IPS DF 6.9 (cell line): ENCODE data around the gene SEL1L2.

Experiments used
- DNase-seq: peaks from one replicate; pipeline ENCODE4 v3.0.0-alpha.2; 2013; ENCODE audit warnings: low read depth, low spot score
- H3K27ac ChIP-seq: one replicate; pipeline ENCODE4 v1.5.1; 2013; ENCODE audit warnings: low read length, control low read depth
- H3K27me3 ChIP-seq: 2 replicates; pipeline ENCODE4 v1.6.1; 2013; ENCODE audit warnings: mild to moderate bottlenecking, low read length; ENCODE audit not compliant: control insufficient read depth, insufficient read depth
- H3K36me3 ChIP-seq: 2 replicates; pipeline ENCODE4 v1.6.1; 2013; ENCODE audit warnings: low read length; ENCODE audit not compliant: control insufficient read depth, insufficient read depth
- H3K4me1 ChIP-seq: 2 replicates; pipeline ENCODE4 v1.6.1; 2013; ENCODE audit warnings: low read length; ENCODE audit not compliant: control insufficient read depth, insufficient read depth
- H3K4me3 ChIP-seq: 2 replicates; pipeline ENCODE4 v1.5.1; 2013; ENCODE audit warnings: mild to moderate bottlenecking, low read length
- H3K9me3 ChIP-seq: 2 replicates; pipeline ENCODE4 v1.6.1; 2013; ENCODE audit warnings: low read length, inconsistent platforms; ENCODE audit not compliant: control insufficient read depth, insufficient read depth
- WGBS: extraction: QIAGEN DNeasy Blood & Tissue Kit; methylation state at CpG from one replicate; pipeline ENCODE4 v1.1.7; 2013; ENCODE audit warnings: mixed read lengths, missing lambda C conversion rate; ENCODE audit not compliant: insufficient read length, insufficient coverage; 5-methylcytosine and 5-hydroxymethylcytosine counted together

The SEL1L2 gene

DNA sequence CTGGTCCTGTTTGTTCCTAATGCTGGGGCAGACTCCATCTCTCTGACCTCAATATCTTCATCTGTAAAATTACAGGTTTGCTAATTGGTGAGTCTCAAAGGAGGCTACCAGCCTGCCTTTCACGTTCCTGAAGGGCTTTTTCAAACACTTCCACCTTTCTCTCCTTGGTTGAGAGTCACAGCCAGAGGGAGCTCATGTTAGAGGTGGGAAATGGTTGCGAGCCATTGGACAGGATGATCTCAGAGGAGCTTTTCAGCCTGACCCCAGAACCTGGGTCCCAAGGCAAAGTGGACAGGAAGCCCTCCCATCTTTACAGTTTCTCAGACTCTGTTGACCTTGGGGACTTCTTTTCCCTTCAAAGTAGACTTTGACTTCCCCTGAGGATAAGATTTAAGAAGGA lies 168.0 kb downstream of the SEL1L2 start:
- H3K4me3 ChIP-seq: no peak overlapping the region

DNA sequence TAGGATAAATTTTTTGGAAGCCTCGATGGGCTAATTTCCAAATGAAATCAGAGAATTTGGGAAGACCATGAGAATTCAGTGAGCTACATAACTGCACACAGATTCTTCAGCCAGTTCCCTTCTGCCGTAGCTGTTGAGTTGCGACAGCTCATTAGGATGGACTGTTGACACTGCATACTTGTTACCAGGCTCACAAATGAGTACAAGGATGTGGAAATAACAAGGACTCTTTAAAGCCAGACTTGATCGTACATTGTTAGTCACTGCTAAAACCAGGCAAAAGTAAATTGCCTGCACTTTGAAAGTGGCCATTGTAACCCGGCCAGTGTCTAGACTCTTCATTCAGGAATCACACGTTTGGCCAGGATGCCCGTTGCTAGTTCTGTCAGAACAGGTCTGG lies 168.5 kb downstream of the SEL1L2 start:
- no peaks in the 10 kb centered on the region for H3K36me3 ChIP-seq
- no peaks in the 10 kb centered on the region for H3K4me1 ChIP-seq
- no peaks in the 10 kb centered on the region for H3K9me3 ChIP-seq
- no peaks in the 10 kb centered on the region for H3K27me3 ChIP-seq
- H3K4me3 ChIP-seq: no peak overlapping the region
- no peak overlapping the region for H3K27ac ChIP-seq
- no CpG with 5 or more reads among the region's 7 CpGs for WGBS
- DNase-seq: no peak

More for the DNA sequence above, 168.0 kb downstream of the SEL1L2 start:
- Histone ChIP-seq H3K27ac (no peak overlapping the region), H3K27me3 (no peaks in the 10 kb centered on the region), H3K4me1 (no peaks in the 10 kb centered on the region), H3K9me3 (no peaks in the 10 kb centered on the region), H3K36me3 (no peaks in the 10 kb centered on the region)
- no CpG with 5 or more reads among the region's 2 CpGs for WGBS
- no peak for DNase-seq

DNA sequence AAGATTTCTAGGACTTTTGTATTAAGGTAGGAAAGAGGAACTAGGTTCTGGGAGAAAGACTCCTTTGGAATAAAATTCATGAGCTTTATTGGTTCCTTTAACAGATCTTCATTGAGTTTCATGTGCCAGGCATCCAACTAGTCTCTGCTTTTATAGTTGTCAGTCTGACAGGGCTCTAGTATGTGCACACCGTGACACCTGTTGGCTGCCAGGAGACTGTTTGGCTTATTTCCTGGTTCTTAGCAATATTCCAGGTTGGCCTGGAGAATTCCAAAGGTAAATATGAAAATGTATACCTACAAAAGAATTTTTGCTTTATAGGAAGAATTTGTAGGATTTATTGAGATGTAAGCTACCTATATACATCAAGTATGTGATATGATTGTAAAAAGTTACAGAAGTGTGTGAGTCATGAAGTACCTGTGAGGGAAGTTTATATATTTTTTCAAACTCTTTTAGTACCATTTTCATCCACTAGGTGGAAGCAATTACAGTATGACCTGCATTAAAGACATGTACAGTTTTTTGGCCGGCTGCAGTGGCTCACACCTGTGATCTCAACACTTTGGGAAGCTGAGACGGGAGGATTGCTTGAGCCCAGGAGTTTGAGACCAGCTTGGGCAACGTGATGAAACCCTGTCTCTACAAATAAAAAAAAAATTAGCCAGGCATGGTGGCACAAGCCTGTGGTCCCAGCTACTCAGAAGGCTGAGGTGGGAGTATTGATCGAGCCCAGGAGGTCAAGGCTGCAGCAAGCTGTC lies 170.3 kb downstream of the SEL1L2 start:
- peaks cover 3% of the 10 kb centered on the region; the same call in 1 of the 2 replicates for H3K36me3 ChIP-seq
- no CpG with 5 or more reads among the region's 5 CpGs for WGBS

DNA sequence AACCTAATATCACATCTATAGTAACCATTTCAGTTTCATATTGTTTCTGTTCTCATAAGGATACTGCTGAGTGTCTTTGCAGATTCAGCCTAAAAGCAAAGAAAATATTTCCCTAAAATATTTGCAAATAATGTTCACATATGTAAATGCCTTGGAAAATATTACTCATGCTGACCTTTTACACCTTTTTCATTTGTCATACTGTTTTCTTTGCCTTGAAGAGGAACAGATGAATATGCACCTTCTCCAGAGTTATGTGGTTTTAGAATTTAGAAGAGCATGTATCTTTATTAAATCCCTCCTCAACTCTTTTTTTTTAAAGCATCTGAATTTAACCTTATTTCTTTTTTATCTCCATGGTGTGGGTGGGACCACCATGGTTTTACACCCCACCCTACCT lies 173.1 kb downstream of the SEL1L2 start:
- Histone ChIP-seq H3K27ac (no peak overlapping the region), H3K36me3 (peaks cover 3% of the 10 kb centered on the region; the same call in 1 of the 2 replicates), H3K4me1 (no peaks in the 10 kb centered on the region), H3K4me3 (no peak overlapping the region), H3K9me3 (no peaks in the 10 kb centered on the region), H3K27me3 (no peaks in the 10 kb centered on the region)
- DNase-seq: no peak

More for the DNA sequence above, 170.3 kb downstream of the SEL1L2 start:
- H3K4me1 ChIP-seq: no peaks in the 10 kb centered on the region
- no peak overlapping the region for H3K4me3 ChIP-seq
- DNase-seq: no peak
- no peak overlapping the region for H3K27ac ChIP-seq
- no peaks in the 10 kb centered on the region for H3K9me3 ChIP-seq
- H3K27me3 ChIP-seq: no peaks in the 10 kb centered on the region

DNA sequence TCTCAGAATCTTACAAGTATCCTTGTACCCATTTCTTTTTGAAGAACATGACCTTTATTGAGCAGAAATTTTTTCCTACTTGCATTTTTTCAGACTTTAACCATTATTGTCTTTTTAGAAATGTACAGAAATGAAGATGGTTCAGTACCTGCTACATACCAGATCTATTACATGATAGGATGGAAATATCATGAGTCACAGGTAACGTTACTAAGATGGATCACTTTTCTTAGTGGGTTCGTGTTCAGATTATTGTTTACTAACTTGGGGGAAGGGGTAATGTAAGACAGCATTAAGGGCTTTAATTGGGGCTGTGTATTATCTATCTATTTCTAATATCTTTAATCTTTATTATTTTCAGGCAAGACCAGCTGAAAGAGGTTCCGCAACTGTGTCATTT lies 173.7 kb downstream of the SEL1L2 start:
- no peaks in the 10 kb centered on the region for H3K9me3 ChIP-seq
- H3K27me3 ChIP-seq: no peaks in the 10 kb centered on the region
- H3K4me1 ChIP-seq: no peaks in the 10 kb centered on the region
- H3K36me3 ChIP-seq: peaks cover 6% of the 10 kb centered on the region; the same call in 1 of the 2 replicates
- DNase-seq: no peak
- no CpG with 5 or more reads among the region's 3 CpGs for WGBS
- no peak overlapping the region for H3K27ac ChIP-seq
- no peak overlapping the region for H3K4me3 ChIP-seq

- Histone ChIP-seq H3K27ac (no peak overlapping the region), H3K4me1 (no peaks in the 10 kb centered on the region), H3K27me3 (no peaks in the 10 kb centered on the region), H3K4me3 (no peak overlapping the region), H3K36me3 (peaks cover 15% of the 10 kb centered on the region; the same call in 1 of the 2 replicates), H3K9me3 (no peaks in the 10 kb centered on the region)
- WGBS: no CpG with 5 or more reads among the region's 4 CpGs
- DNase-seq: no peak
These were observed 175.7 kb downstream of the SEL1L2 start for GRCh38 chr20:13814672-13815071.

GRCh38 chr20:13813910-13814309 lies 176.5 kb downstream of the SEL1L2 start:
- no peaks in the 10 kb centered on the region for H3K4me1 ChIP-seq
- no peaks in the 10 kb centered on the region for H3K9me3 ChIP-seq
- peaks cover 22% of the 10 kb centered on the region; the same call in 1 of the 2 replicates for H3K36me3 ChIP-seq
- no peaks in the 10 kb centered on the region for H3K27me3 ChIP-seq
- no CpG with 5 or more reads among the region's 3 CpGs for WGBS
- no peak overlapping the region for H3K4me3 ChIP-seq
- no peak for DNase-seq
- no peak overlapping the region for H3K27ac ChIP-seq

GRCh38 chr20:13810446-13810845 lies 180.0 kb downstream of the SEL1L2 start:
- Histone ChIP-seq H3K27me3 (no peaks in the 10 kb centered on the region), H3K36me3 (peaks cover 21% of the 10 kb centered on the region; the same call in 1 of the 2 replicates), H3K27ac (no peak overlapping the region), H3K9me3 (no peaks in the 10 kb centered on the region), H3K4me1 (no peaks in the 10 kb centered on the region), H3K4me3 (no peak overlapping the region)
- DNase-seq: no peak

- H3K27ac ChIP-seq: no peak overlapping the region
- WGBS: no CpG with 5 or more reads among the region's 3 CpGs
- H3K36me3 ChIP-seq: peaks cover 21% of the 10 kb centered on the region; the same call in 1 of the 2 replicates
- no peaks in the 10 kb centered on the region for H3K4me1 ChIP-seq
- DNase-seq: no peak
- no peaks in the 10 kb centered on the region for H3K9me3 ChIP-seq
- H3K4me3 ChIP-seq: no peak overlapping the region
- no peaks in the 10 kb centered on the region for H3K27me3 ChIP-seq
These were observed 180.6 kb downstream of the SEL1L2 start for GRCh38 chr20:13809855-13810254.

- no peaks in the 10 kb centered on the region for H3K4me1 ChIP-seq
- no peak overlapping the region for H3K27ac ChIP-seq
- DNase-seq: no peak
- no peaks in the 10 kb centered on the region for H3K9me3 ChIP-seq
- H3K27me3 ChIP-seq: no peaks in the 10 kb centered on the region
- H3K4me3 ChIP-seq: no peak overlapping the region
- peaks cover 21% of the 10 kb centered on the region; the same call in 1 of the 2 replicates for H3K36me3 ChIP-seq
- WGBS: no CpG with 5 or more reads among the region's 2 CpGs
These were observed 181.0 kb downstream of the SEL1L2 start for GRCh38 chr20:13809373-13809772.

DNA sequence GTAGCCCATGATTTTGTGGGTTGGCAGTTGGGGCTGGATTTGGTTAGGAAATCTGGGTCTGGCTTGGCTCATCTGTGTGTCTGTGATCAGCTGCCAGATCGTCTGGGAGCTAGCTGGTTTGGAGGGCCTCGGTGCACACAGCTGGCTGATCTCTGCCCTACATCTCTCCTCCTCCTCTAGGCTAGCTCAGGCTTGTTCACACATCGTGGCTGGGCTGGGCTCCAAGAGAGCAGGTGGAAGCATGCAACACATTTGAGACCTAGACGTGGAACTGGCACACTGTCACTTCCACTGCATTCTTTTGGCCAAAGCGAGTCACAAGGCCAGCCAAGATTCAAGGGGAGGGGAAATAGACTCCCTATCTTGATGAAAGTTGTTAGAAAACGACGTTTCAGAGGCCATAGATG lies 189.7 kb downstream of the SEL1L2 start:
- no peaks in the 10 kb centered on the region for H3K4me1 ChIP-seq
- no CpG with 5 or more reads among the region's 7 CpGs for WGBS
- H3K4me3 ChIP-seq: no peak overlapping the region
- no peaks in the 10 kb centered on the region for H3K27me3 ChIP-seq
- H3K27ac ChIP-seq: no peak overlapping the region
- peaks cover 7% of the 10 kb centered on the region; the same call in 1 of the 2 replicates for H3K36me3 ChIP-seq
- no peak for DNase-seq
- no peaks in the 10 kb centered on the region for H3K9me3 ChIP-seq
